Measurements from ENCODE around the gene IKZF2. TPM values are rescaled to one million over a fixed set of nuclear protein-coding genes. Genes with fewer than 3 reads are reported as not detected.

The IKZF2 gene
- total and polyA plus RNA-seq, 8 donors, result 0.56 to 19.8 (median 4.5) TPM

DNA sequence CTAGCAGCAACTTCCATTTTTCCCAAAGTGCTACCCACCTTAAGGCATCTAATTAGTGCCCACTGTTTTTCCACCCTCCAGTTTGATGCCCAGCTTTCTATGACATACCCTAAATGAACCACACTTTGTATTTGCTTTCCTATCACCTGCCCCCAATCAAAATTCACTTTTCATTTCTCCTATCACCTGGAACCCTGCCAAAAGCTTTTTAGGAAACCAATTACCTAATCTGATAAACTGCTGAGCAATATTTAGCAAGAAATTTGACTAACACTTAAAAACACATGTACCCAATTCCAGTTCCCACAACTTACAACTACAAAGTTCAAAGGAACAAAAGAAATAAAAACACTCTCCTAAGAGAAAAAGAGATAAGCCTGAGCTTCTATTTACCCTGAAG, 71.7 kb downstream of the IKZF2 start:
- no peak for DNase-seq
- Histone ChIP-seq H3K27me3 (no peaks in the 10 kb centered on the region), H3K4me3 (no peak overlapping the region), H3K4me1 (peaks cover 0 to 8% (median 0%) of the 10 kb centered on the region in 4 donors), H3K9me3 (no peaks in the 10 kb centered on the region), H3K36me3 (no peaks in the 10 kb centered on the region), H3K27ac (no peak overlapping the region)
- TF ChIP-seq POLR2A (IDR thresholded peaks at IDR 0.05) (no peak), POLR2AphosphoS5 (IDR thresholded peaks at IDR 0.05) (no peak), EP300 (IDR thresholded peaks at IDR 0.05) (no peak)
- TF ChIP-seq, protein P1, sequence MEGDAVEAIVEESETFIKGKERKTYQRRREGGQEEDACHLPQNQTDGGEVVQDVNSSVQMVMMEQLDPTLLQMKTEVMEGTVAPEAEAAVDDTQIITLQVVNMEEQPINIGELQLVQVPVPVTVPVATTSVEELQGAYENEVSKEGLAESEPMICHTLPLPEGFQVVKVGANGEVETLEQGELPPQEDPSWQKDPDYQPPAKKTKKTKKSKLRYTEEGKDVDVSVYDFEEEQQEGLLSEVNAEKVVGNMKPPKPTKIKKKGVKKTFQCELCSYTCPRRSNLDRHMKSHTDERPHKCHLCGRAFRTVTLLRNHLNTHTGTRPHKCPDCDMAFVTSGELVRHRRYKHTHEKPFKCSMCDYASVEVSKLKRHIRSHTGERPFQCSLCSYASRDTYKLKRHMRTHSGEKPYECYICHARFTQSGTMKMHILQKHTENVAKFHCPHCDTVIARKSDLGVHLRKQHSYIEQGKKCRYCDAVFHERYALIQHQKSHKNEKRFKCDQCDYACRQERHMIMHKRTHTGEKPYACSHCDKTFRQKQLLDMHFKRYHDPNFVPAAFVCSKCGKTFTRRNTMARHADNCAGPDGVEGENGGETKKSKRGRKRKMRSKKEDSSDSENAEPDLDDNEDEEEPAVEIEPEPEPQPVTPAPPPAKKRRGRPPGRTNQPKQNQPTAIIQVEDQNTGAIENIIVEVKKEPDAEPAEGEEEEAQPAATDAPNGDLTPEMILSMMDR (IDR thresholded peaks at IDR 0.05), result no peak
- intact Hi-C loops (cut with DNase I; ENCODE audit: low total_unique reads), result no loop called here

DNA sequence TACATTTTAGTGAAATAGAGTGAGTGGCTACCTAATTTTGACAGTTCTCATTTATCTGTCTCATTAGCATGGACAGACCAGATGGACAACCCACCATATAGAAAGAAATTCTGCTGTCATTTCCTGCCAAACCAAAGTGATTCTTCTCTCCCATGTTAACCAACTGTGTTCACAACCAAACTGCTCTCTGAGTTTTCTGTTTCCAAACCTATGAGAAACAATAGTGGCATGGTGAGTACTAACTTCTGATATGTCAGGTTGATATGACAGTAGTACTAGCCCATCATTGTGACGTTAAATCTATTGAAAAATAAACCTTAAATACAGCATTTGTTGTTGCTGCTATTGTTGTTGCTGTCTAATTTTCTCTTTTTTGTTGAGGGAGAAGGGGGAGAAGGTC, 72.7 kb downstream of the IKZF2 start:
- Histone ChIP-seq H3K27me3 (no peaks in the 10 kb centered on the region), H3K4me3 (no peak overlapping the region), H3K4me1 (peaks cover 0 to 8% (median 0%) of the 10 kb centered on the region in 4 donors), H3K27ac (no peak overlapping the region), H3K36me3 (no peaks in the 10 kb centered on the region), H3K9me3 (no peaks in the 10 kb centered on the region)
- intact Hi-C loops (cut with DNase I; ENCODE audit: low total_unique reads), result no loop called here
- TF ChIP-seq EP300 (IDR thresholded peaks at IDR 0.05) (no peak), POLR2AphosphoS5 (IDR thresholded peaks at IDR 0.05) (no peak), POLR2A (IDR thresholded peaks at IDR 0.05) (no peak)
- TF ChIP-seq, protein P1 (IDR thresholded peaks at IDR 0.05), result no peak
- no peak for DNase-seq
- WGBS, 5 donors, result 82 to 97% (median 95%) methylated on average over 1 of the region's 1 CpG

DNA sequence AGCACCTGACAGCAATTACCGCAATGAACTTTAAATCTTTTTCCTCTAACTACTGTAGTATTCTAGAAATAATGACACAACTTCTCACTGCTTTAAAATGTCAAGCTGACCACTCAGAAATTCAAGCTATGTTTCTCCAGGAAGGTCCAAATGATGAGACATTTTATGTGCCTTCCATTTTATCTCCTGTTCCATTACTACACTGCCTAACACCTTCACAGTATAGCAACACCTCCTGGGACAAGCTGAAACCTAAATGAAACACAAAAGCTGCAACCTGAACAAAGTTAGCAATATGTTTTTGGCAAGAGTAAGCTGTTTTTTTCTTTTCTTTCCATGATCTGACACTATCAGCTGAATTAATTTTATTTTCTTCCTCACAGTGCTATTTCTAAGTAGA, 81.9 kb downstream of the IKZF2 start:
- 87 to 96% (median 94%) methylated on average over 1 of the region's 1 CpG for whole genome bisulfite sequencing, 5 donors
- Histone ChIP-seq H3K9me3 (no peaks in the 10 kb centered on the region), H3K4me3 (no peak overlapping the region), H3K27me3 (no peaks in the 10 kb centered on the region), H3K27ac (no peak overlapping the region), H3K36me3 (no peaks in the 10 kb centered on the region), H3K4me1 (peaks cover 6 to 11% (median 7%) of the 10 kb centered on the region in 4 donors)
- TF ChIP-seq, protein P1 (IDR thresholded peaks at IDR 0.05), result no peak
- TF ChIP-seq EP300 (IDR thresholded peaks at IDR 0.05) (no peak), POLR2AphosphoS5 (IDR thresholded peaks at IDR 0.05) (no peak), POLR2A (IDR thresholded peaks at IDR 0.05) (no peak)
- DNase-seq, result no peak
- intact Hi-C loops (cut with DNase I; ENCODE audit: low total_unique reads), result no loop called here

DNA sequence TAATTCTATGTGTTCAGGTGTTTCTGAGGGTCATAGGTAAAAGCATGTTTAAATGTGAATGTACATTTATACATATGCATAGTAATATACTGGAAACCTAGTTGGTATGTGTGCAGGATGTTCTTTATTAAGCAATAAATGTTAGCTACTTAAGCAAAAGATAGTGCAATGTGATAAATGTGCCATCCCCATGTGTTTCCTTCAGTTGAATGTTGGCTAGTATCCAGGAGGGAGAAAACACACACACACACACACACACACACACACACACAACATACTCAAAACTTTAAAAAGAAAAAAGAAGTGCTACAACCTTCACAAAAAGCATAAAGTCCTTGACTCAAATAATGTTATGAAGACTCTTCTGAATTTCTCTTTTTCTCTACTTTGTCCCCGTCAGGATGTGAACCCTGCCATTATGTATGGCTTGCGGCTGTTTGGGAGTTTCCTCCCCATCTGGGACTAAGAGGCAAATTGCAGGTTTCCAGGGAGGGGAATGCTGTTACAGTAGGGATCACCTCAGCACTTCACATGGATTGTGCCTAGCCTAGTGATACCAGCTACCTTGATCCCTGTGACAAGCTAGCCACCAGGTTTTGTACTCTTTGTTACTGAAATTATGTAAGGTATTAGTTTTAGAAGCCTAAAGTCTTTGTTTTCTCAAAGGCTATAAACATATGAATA, 82.6 kb downstream of the IKZF2 start:
- TF ChIP-seq POLR2A (IDR thresholded peaks at IDR 0.05) (no peak), EP300 (IDR thresholded peaks at IDR 0.05) (no peak), POLR2AphosphoS5 (IDR thresholded peaks at IDR 0.05) (no peak)
- TF ChIP-seq, protein P1 (IDR thresholded peaks at IDR 0.05), result no peak
- no peak overlapping the region for H3K27ac ChIP-seq
- no peaks in the 10 kb centered on the region for H3K27me3 ChIP-seq
- no peaks in the 10 kb centered on the region for H3K36me3 ChIP-seq
- intact Hi-C loops (cut with DNase I; ENCODE audit: low total_unique reads), result no loop called here
- no peak for DNase-seq
- H3K4me1 ChIP-seq, result peaks cover 6 to 11% (median 7%) of the 10 kb centered on the region in 4 donors
- H3K9me3 ChIP-seq, result no peaks in the 10 kb centered on the region
- H3K4me3 ChIP-seq, result no peak overlapping the region
- 88 to 96% (median 89%) methylated on average over 2 of the region's 2 CpGs for WGBS, 5 donors
